Umbilical cord (tissue), 2 donors: ENCODE measurements around the gene UBASH3B. TPM values are rescaled to one million over a fixed set of nuclear protein-coding genes. Genes with fewer than 3 reads are reported as not detected.
A peak's percentile ranks its signal among the peaks of the same experiment; 100 is the strongest.
"Not testable (repeated sequence)": the region's sequence is repeated elsewhere in the genome, so short reads cannot be mapped to it uniquely, and the experiment has no call there.

Source experiments
- DNase-seq: peaks from one replicate; pipeline ENCODE4 v3.0.0-alpha.2; 2015; ENCODE audit warnings: low spot score
- total RNA-seq: library from RNA; depleted of rRNA; stranded (reverse); fragments of >200 nt; gene quantifications from one replicate; pipeline ENCODE4 v1.2.3, GENCODE V29; 2014; ENCODE audit warnings: low replicate concordance; ENCODE audit not compliant: insufficient read depth

The UBASH3B gene
- total RNA-seq, 1 donor from 2014 or later = 3.4 TPM

DNA sequence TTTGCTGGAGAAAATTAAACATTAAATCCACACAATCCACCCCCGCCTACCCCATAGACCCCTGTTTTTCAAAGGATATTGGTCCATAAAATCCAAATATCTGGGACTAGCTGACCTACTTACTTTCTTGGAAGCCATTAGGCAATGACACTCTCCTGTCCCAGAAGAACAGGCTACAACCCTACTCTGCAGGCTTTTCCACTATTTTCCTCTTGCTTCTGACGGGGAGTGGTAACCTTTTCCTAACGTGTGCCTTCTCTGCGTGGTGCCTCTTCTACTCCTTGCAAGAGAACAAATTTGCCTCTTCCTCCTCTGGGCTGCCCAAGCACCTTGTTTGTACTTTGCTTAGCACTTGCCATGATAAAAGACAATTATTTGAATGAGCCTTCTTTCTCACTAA, 51.6 kb downstream of the UBASH3B start:
- no peak for DNase-seq

GRCh38 chr11:122707901-122708300, 52.4 kb downstream of the UBASH3B start:
- no peak for DNase-seq

DNA sequence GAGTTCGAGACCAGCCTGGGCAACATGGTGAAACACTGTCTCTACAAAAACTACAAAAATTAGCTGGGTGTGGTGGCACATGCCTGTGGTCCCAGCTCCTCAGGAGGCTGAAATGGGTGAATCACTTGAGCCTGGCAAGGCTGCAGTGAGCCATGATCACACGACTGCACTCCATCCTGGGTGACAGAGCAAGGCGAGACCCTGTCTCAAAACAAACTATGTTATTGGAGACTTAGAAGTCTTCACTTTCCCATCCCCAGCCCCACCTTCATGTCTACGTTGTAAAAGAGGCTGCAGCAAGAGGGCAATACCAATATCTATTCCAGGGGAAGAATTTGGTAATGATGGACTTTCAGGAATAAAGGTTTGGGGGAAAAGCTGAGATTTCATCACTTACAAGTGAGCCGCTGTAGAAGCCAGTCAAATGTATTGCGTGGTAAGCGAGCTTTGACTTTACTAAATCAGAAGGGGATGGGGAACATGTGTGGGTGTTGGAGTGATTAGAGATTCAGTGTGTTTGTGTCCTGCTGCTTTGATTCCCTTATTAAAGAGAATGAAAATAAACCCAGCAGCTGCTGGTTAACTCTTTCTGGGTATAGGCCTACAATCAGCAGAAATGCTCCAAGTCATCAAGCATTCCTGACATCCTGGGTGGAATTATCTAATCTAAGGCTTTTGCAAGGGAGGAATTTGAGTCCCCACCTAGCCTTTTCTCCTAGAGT, 53.7 kb downstream of the UBASH3B start:
- no peak for DNase-seq

GRCh38 chr11:122711362-122711761, 55.8 kb downstream of the UBASH3B start:
- no peak for DNase-seq

GRCh38 chr11:122711831-122712381, 56.4 kb downstream of the UBASH3B start:
- peak; percentile 40 for DNase-seq

GRCh38 chr11:122714004-122714403, 58.5 kb downstream of the UBASH3B start:
- DNase-seq = no peak

- no peak for DNase-seq
Measured at GRCh38 chr11:122714484-122714883, 59.0 kb downstream of the UBASH3B start.

DNA sequence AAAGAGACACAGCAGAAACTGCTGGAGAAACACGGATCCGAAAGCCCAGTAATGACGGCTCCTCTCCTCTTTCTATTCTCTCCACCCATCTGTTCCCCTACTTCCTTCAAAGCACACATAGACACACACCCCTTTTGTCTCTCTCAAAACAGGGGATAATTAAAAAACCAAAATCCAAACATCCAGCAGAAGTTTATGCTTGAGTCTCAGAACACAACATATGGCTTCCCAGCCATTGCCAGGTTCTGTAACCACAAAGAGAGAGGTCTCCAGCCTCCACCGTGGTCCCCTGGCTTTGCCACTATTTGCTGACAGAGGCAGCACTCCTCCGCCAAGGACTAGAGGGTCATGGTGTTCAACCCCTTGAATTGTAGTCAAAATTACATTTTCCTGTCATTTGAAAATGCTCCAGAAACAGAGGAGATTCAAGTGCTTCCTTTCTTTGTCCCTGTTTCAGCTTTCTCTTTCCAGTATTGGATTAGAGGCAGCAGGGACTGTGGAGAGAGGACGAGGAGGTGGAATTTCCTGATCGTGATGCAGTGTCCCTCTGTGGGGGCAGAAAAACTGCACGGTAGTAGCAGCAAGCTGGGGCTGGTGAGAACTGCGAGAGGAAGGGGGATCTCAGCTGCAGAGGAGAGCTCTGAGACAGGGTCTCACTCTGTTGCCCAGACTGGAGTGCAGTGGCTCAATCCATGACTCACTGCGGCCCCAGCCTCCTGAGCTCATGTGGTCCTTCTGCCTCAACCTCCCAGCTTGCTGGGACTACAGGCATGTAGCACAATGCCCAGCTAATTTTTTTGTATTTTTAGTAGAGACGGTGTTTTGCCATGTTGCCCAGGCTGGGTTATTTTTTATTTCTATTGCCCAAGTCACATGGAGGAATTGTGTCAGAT, 60.3 kb downstream of the UBASH3B start:
- DNase-seq = no peak

GRCh38 chr11:122717264-122717867, 61.8 kb downstream of the UBASH3B start:
- DNase-seq = no peak

DNA sequence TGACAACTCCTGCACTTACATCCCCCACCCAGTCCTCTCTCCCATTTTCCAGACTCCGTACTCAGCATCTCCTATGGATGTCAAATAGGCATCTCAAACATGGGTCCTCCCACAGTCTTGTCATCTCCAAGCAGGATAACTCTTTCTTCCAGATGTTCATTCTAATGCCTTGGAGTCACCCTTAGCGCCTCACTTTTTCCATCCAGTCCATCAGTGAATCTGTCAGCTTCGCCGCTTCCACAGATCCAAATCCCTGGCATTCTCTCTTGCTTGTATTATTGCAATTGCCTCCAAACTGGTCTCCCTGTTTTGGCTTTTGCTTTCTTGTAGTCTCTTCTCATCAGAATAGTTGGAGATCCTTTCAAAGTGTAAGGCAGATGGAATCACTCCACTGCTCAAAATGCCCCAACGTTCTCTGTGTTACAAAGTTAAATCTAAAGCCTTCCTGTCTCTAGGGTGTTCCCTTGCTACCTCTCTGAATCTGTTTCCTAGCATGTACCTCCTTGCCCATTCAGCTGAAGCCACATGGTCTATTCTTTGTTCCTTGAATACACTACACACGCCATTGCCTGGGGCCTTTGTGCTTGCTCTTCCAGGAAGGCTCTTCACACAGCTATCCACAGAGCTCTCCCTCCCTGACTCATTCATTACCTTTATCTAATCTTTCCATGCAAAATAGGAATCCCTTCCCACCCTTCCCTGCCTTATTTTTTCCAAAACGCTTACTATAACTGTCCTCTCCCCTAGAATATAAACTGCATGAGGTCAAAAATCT, 64.8 kb downstream of the UBASH3B start:
- DNase-seq = no peak

GRCh38 chr11:122721201-122721963, 65.9 kb downstream of the UBASH3B start:
- DNase-seq = peak; percentile 53

DNA sequence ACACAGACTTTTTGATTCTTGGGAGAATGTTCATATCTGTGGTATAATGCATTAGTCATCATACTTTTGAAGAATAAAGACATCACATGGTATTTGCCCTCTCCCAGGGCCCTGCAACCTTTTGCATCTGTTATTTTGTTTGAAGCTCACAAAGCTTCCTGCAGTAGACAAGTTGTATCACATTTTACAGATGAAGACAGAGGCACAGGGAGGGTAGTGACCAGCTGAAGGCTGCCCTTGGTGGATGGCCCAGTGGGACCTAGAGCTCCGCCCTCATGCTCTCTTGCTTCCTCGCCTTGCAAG, 66.4 kb downstream of the UBASH3B start:
- DNase-seq = peak; percentile 38

GRCh38 chr11:122723106-122723505, 67.6 kb downstream of the UBASH3B start:
- no peak for DNase-seq

DNA sequence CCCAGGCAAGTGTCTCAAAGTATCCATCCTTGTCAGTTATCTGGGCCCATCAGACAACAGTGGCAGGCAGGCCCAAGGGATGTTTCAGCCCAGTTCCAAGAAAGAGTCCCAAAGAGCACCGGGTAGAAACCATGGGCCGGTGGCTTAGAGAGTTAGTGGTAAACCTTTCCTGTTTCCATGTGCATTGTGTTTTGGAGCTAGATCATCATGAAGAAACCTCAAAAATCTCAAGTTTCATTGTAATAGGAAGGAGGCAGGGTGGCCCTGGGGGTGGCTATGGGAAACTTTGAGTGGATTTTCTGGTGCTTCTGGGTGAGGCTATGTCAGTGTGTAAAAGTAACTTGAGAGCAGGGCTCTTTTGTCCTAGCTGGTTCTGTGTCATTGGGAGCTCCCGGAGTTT, 68.1 kb downstream of the UBASH3B start:
- no peak for DNase-seq

GRCh38 chr11:122724520-122724919, 69.0 kb downstream of the UBASH3B start:
- DNase-seq = no peak

- no peak for DNase-seq
Measured at GRCh38 chr11:122726028-122726427, 70.5 kb downstream of the UBASH3B start.

- no peak for DNase-seq
Measured at GRCh38 chr11:122727101-122727929, 71.8 kb downstream of the UBASH3B start.

GRCh38 chr11:122728561-122728960, 73.0 kb downstream of the UBASH3B start:
- DNase-seq = no peak

DNA sequence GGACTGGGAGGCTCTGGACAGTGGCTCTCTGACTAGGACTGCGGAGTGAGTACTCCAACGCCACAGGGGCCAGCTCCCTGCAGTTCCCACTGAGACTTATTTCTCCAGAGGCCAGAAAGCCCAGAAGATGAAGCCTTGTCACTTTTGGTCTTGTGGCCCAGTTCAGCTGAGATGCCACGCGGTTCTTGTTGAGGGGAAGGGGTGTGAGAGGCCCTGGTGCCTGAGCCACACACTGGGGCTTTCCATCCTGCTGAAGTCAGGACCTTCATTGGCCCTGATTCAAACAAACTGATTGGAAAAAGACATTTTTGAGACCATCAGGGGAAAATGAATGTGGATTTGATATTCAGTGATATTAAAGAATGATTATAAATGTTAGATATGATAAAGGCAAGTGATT, 73.6 kb downstream of the UBASH3B start:
- no peak for DNase-seq

DNA sequence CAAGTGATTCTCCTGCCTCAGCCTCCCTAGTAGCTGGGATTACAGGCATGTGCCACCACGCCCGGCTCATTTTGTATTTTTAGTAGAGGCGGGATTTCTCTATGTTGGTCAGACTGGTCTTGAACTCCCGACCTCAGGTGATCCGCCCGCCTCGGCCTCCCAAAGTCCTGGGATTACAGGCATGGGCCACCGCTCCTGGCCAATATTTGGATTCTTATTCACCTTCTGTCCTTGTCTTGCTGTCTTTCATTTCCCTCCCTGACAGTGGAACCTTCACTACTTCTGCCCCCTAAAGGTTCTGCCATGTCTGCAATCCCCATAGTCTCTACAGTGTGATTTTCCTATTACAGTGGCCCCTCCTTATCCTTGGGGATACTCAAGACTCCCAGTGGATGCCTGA, 75.2 kb downstream of the UBASH3B start:
- not testable (repeated sequence) for DNase-seq
